ENCODE measurements around the gene PCNX2.

The PCNX2 gene

DNA sequence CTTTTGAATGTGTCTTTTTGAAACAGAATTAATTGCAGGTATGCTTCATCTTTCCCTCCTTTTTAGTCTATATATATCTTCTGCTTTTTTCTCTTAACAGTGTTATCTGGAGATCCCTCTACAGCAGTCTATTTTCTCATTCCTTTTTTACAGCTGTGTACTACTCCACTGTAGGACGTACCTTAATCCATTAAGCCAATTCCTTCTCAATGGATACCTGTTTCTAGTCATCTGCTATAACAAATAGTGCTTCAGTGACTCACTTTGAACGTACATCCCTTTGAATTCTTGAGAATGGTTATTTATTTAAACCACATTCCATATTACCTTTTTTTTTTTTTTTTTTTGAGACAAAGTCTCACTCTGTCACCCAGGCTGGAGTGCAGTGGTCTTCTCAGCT is 15.6 kb downstream of the PCNX2 start:
- Histone ChIP-seq H3K4me3 (ENCODE audit: low read depth, low read length) (no peak overlapping the region), H3K4me1 (ENCODE audit: control insufficient read depth, insufficient read depth, low read length) (no peaks in the 10 kb centered on the region), H3K36me3 (ENCODE audit: control insufficient read depth, insufficient read depth, low read length) (no peaks in the 10 kb centered on the region), H3K9ac (ENCODE audit: low read depth, low read length) (no peak overlapping the region), H3K27me3 (ENCODE audit: control insufficient read depth, insufficient read depth, low read length) (no peaks in the 10 kb centered on the region), H3K9me3 (ENCODE audit: control insufficient read depth, insufficient read depth, low read length) (no peaks in the 10 kb centered on the region)

DNA sequence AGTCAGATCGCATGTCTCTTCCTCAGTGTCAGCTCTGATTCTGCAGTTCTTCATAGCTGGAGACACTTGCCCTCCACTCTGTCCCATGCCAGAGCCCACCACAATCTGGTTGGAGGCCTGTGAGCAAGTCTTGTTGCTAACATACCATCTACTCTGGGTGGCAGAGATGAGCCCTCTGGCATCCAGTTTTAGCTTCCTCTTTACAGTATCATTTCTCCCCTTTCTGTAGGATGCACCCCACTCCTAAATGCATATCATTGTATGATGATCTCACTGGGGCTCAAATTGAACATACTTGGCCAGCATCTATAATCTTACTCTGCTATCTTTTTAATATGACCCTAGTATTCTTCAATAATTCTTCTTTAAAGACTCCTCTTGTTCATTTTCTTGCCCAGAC is 16.9 kb downstream of the PCNX2 start:
- no peak overlapping the region for H3K9ac ChIP-seq (ENCODE audit: low read depth, low read length)
- H3K9me3 ChIP-seq (ENCODE audit: control insufficient read depth, insufficient read depth, low read length) = no peaks in the 10 kb centered on the region
- H3K36me3 ChIP-seq (ENCODE audit: control insufficient read depth, insufficient read depth, low read length) = no peaks in the 10 kb centered on the region
- no peaks in the 10 kb centered on the region for H3K4me1 ChIP-seq (ENCODE audit: control insufficient read depth, insufficient read depth, low read length)
- no peak overlapping the region for H3K4me3 ChIP-seq (ENCODE audit: low read depth, low read length)
- H3K27me3 ChIP-seq (ENCODE audit: control insufficient read depth, insufficient read depth, low read length) = no peaks in the 10 kb centered on the region

DNA sequence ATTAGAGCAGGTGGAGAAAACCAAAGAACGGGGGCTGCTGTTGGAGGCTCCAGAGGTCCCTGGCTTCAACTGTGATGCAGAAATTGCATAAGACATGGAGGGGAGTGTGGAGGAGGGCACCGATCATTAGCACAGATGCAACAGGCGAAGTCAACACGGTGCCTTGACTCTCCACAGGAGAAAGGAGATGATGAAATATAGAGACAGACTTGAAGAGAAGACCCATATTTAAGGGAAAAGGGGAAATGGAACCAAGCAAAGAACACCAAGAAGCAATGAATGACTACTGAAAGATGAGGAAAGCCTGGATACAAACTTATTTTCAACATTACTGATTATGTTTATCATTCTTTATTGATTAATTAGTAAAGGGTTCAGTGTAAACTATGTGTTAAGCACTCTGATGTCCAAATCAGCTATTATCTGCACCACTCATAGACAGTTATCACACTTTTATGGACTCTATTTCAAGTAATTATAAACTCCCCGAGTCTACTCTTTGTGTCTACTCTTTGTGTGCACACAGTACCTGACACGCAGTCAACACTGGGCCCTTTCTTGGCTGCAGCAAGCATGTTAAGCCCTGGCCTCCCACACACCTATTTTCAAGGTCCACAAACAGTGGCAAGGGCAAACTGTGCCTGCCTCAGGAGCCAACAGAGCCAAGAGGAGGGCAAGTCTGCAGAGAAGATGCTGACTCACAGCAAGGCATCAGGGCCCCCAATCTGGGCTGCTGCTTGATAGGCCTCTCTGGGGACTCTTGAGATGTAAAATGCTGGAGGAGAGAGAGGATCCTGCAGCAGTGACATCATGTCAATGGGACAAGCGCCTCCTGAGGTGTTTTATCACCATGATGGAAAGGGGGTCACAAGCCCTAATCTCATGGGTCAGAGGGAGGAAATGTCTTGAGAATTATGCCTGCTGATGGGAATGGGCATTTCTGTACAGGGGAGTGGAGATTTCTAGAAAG is 17.6 kb downstream of the PCNX2 start:
- Histone ChIP-seq H3K9me3 (ENCODE audit: control insufficient read depth, insufficient read depth, low read length) (no peaks in the 10 kb centered on the region), H3K4me1 (ENCODE audit: control insufficient read depth, insufficient read depth, low read length) (no peaks in the 10 kb centered on the region), H3K36me3 (ENCODE audit: control insufficient read depth, insufficient read depth, low read length) (no peaks in the 10 kb centered on the region), H3K27me3 (ENCODE audit: control insufficient read depth, insufficient read depth, low read length) (no peaks in the 10 kb centered on the region), H3K4me3 (ENCODE audit: low read depth, low read length) (no peak overlapping the region), H3K9ac (ENCODE audit: low read depth, low read length) (no peak overlapping the region)

DNA sequence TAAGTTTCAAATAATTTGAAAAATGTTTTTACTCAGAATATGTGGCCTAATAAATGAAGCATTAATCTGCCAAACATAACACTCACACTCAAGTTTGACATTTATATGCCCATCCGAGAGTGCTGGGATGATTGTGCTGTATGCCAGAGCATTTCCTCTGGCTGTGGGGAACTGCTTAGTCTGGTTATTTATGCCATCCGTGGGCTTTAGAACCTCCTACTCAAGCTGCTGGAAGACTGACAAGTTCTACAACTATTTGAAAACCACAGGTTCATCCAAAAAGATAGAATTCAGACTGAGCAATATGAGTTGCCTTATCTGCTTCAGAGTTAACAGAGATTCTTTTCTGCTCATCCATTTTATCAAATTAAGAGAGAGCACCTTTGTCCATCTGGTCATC is 25.9 kb downstream of the PCNX2 start:
- Histone ChIP-seq H3K4me3 (ENCODE audit: low read depth, low read length) (no peak overlapping the region), H3K36me3 (ENCODE audit: control insufficient read depth, insufficient read depth, low read length) (no peaks in the 10 kb centered on the region), H3K27me3 (ENCODE audit: control insufficient read depth, insufficient read depth, low read length) (no peaks in the 10 kb centered on the region), H3K9ac (ENCODE audit: low read depth, low read length) (no peak overlapping the region), H3K9me3 (ENCODE audit: control insufficient read depth, insufficient read depth, low read length) (no peaks in the 10 kb centered on the region), H3K4me1 (ENCODE audit: control insufficient read depth, insufficient read depth, low read length) (no peaks in the 10 kb centered on the region)

DNA sequence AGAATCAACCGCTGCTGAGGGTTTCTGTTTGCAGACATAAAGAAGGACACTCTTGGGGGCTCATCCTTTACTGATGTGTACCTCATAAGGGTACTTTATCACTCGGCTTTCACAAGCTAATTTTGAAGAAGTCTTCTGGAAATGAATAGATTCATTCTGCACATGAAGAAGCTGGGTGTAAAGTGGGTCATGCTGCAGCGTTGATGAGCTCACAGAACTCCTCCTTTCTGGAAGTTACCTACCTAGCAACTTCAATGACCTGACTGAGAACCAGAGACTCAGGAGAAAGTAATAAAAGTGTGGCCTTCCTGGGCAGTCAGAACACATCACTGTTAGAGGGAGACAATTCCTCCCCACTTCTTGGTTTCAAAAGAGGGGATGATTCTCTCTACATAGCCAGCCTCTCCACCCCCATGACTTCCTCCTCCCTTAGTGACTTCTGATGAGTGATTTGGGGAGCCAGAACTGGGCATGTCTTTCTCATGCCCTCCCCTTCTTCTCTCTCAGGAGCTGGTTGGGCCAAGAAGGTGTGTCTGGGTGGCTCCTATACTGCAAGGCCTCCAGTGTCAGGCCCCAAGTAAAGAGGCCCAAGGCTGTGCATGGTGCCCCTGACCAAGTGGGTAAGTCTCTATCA is 27.0 kb downstream of the PCNX2 start:
- Histone ChIP-seq H3K27me3 (ENCODE audit: control insufficient read depth, insufficient read depth, low read length) (no peaks in the 10 kb centered on the region), H3K9ac (ENCODE audit: low read depth, low read length) (no peak overlapping the region), H3K9me3 (ENCODE audit: control insufficient read depth, insufficient read depth, low read length) (no peaks in the 10 kb centered on the region), H3K36me3 (ENCODE audit: control insufficient read depth, insufficient read depth, low read length) (no peaks in the 10 kb centered on the region), H3K4me3 (ENCODE audit: low read depth, low read length) (no peak overlapping the region), H3K4me1 (ENCODE audit: control insufficient read depth, insufficient read depth, low read length) (no peaks in the 10 kb centered on the region)

DNA sequence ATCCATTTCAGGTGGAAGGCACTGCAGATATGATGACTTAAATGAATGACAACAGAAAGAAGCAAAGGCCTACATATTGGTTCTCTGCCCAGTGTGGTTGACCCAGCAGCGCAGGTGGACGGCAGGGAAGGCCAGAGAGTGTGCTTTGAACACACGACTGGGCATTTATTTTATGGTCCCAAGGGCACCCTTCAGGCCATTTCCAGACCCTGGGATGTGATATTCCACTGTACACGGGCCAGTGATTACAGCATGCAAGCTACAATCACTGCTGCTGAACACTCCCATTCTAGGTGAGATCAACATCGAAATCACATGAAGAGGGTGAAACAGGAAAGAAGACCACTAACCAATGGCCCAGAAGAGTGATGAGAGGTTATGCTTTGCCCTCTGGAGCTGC is 33.8 kb downstream of the PCNX2 start:
- Histone ChIP-seq H3K4me3 (ENCODE audit: low read depth, low read length) (no peak overlapping the region), H3K9me3 (ENCODE audit: control insufficient read depth, insufficient read depth, low read length) (no peaks in the 10 kb centered on the region), H3K36me3 (ENCODE audit: control insufficient read depth, insufficient read depth, low read length) (peaks cover 5% of the 10 kb centered on the region), H3K27me3 (ENCODE audit: control insufficient read depth, insufficient read depth, low read length) (no peaks in the 10 kb centered on the region), H3K4me1 (ENCODE audit: control insufficient read depth, insufficient read depth, low read length) (no peaks in the 10 kb centered on the region), H3K9ac (ENCODE audit: low read depth, low read length) (no peak overlapping the region)

DNA sequence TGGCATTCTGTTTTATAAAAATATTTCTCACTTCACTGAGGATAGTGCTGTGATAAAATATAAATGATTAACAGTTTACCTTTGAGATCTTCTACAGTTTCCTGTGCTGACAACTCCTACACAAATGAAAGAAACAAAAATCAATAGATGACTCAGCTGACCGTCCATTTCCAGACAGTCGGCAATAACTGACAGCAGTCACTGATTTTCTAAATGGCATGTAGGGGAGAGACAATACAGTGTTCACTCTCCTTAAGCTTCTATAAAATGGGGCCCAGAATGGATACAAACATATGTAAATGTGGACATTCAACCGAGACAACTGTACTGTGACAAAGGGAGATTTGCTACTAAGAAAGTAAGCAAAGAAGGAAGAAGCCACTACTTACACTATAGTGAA is 34.3 kb downstream of the PCNX2 start:
- Histone ChIP-seq H3K27me3 (ENCODE audit: control insufficient read depth, insufficient read depth, low read length) (no peaks in the 10 kb centered on the region), H3K4me1 (ENCODE audit: control insufficient read depth, insufficient read depth, low read length) (no peaks in the 10 kb centered on the region), H3K4me3 (ENCODE audit: low read depth, low read length) (no peak overlapping the region), H3K36me3 (ENCODE audit: control insufficient read depth, insufficient read depth, low read length) (peaks cover 5% of the 10 kb centered on the region), H3K9ac (ENCODE audit: low read depth, low read length) (no peak overlapping the region), H3K9me3 (ENCODE audit: control insufficient read depth, insufficient read depth, low read length) (no peaks in the 10 kb centered on the region)

DNA sequence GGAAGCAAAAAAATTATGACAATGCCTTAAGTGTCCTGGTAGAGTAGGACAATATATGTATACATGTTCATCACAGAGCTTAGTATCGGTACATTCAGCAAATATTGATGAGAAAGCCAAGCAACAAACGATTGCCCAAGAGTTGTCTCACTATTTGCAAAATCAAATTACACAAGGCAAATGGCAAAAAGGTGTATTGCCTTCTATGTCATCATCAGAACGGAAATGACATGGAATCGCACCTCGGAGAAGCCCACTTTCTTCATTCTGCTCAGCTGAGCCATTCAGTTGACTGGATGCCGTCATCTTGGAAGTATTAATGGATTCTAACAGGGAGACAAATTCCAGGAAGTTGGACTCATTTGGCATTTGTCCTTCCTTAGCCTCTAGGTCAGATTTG is 37.7 kb downstream of the PCNX2 start:
- Histone ChIP-seq H3K27me3 (ENCODE audit: control insufficient read depth, insufficient read depth, low read length) (no peaks in the 10 kb centered on the region), H3K9ac (ENCODE audit: low read depth, low read length) (no peak overlapping the region), H3K4me3 (ENCODE audit: low read depth, low read length) (no peak overlapping the region), H3K9me3 (ENCODE audit: control insufficient read depth, insufficient read depth, low read length) (no peaks in the 10 kb centered on the region), H3K36me3 (ENCODE audit: control insufficient read depth, insufficient read depth, low read length) (peaks cover 5% of the 10 kb centered on the region), H3K4me1 (ENCODE audit: control insufficient read depth, insufficient read depth, low read length) (no peaks in the 10 kb centered on the region)

DNA sequence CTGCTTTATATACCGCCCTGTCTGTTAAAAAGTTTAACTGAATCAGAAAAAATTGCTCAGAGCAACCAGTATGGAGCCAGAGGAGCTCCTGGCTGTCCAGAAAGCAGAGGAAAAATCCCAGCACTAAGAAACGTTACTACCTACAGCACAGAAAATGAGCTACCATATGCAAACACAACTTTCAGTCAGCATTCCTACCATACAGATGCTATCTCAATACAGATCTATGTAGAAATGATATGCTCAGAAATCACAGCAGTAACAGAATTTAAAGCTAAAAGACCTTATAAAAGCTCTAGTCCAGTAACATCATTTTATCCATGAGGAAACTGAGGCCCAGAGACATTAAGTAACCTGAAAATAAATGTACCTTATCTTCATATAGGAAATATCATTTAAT is 38.7 kb downstream of the PCNX2 start:
- peaks cover 2% of the 10 kb centered on the region for H3K36me3 ChIP-seq (ENCODE audit: control insufficient read depth, insufficient read depth, low read length)
- no peak overlapping the region for H3K4me3 ChIP-seq (ENCODE audit: low read depth, low read length)
- H3K27me3 ChIP-seq (ENCODE audit: control insufficient read depth, insufficient read depth, low read length) = no peaks in the 10 kb centered on the region
- no peak overlapping the region for H3K9ac ChIP-seq (ENCODE audit: low read depth, low read length)
- no peaks in the 10 kb centered on the region for H3K4me1 ChIP-seq (ENCODE audit: control insufficient read depth, insufficient read depth, low read length)
- no peaks in the 10 kb centered on the region for H3K9me3 ChIP-seq (ENCODE audit: control insufficient read depth, insufficient read depth, low read length)

DNA sequence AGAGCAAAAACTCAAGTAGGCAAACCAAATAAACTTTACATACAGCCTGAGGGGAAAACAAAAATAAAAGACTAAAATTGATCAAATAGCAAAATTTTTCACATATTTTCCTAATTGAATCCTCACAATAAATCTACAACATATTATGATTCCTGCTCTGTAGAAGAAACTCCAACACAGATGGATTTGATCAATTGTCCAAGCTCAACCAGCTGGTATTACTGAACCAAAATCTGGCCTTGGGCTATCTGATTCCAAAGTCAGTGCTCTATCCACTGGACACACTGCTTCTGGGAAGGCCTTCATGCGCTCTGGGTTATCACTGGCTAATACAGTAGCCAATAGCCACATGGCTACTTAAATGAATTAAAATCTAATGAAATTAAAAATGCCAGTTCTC is 39.3 kb downstream of the PCNX2 start:
- no peaks in the 10 kb centered on the region for H3K36me3 ChIP-seq (ENCODE audit: control insufficient read depth, insufficient read depth, low read length)
- H3K27me3 ChIP-seq (ENCODE audit: control insufficient read depth, insufficient read depth, low read length) = no peaks in the 10 kb centered on the region
- H3K9me3 ChIP-seq (ENCODE audit: control insufficient read depth, insufficient read depth, low read length) = no peaks in the 10 kb centered on the region
- H3K9ac ChIP-seq (ENCODE audit: low read depth, low read length) = no peak overlapping the region
- H3K4me3 ChIP-seq (ENCODE audit: low read depth, low read length) = no peak overlapping the region
- H3K4me1 ChIP-seq (ENCODE audit: control insufficient read depth, insufficient read depth, low read length) = no peaks in the 10 kb centered on the region

DNA sequence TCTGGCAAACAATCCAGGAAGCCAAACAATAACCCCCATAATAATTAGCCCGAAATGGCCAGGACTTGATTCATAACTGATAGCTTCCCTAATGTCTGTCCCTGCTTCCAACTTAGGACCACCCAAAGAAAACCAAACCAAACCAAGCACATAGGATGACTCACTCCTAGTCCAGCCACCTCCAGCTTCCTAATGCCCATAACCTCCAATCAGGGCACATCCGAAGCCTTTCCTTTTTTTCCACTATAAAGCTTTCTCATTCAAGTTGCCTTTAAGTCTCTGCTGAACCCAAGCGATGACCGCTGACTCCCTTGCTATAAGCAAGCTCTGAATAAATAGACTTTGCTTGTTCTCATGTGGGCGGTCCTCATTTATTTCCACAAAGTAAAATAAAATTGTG is 40.4 kb downstream of the PCNX2 start:
- H3K36me3 ChIP-seq (ENCODE audit: control insufficient read depth, insufficient read depth, low read length) = no peaks in the 10 kb centered on the region
- H3K27me3 ChIP-seq (ENCODE audit: control insufficient read depth, insufficient read depth, low read length) = no peaks in the 10 kb centered on the region
- no peak overlapping the region for H3K9ac ChIP-seq (ENCODE audit: low read depth, low read length)
- H3K9me3 ChIP-seq (ENCODE audit: control insufficient read depth, insufficient read depth, low read length) = no peaks in the 10 kb centered on the region
- H3K4me3 ChIP-seq (ENCODE audit: low read depth, low read length) = no peak overlapping the region
- no peaks in the 10 kb centered on the region for H3K4me1 ChIP-seq (ENCODE audit: control insufficient read depth, insufficient read depth, low read length)

DNA sequence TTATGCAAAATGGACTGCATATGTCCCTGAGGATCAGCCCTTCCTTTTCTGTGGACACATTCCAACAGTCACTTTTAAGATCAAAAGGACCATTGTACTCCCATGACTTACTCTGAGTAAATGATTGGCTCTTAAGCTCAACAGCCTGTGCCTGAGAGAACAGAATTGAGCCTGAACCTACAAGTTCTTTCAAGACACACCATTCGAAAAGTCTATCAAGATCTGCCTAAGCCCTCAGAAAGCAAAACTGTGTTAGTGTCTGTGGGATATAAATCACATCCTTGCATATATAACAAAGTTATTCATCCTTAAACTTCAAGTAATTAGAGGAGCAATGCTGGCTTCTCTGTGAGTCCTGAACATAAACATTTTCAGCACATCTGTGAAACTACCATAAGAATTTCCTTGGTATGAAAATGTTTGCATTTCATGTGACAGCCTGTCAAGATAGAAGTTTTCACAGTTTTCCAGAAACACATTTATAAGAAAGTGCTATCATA is 41.6 kb downstream of the PCNX2 start:
- Histone ChIP-seq H3K27me3 (ENCODE audit: control insufficient read depth, insufficient read depth, low read length) (no peaks in the 10 kb centered on the region), H3K9me3 (ENCODE audit: control insufficient read depth, insufficient read depth, low read length) (no peaks in the 10 kb centered on the region), H3K4me3 (ENCODE audit: low read depth, low read length) (no peak overlapping the region), H3K36me3 (ENCODE audit: control insufficient read depth, insufficient read depth, low read length) (no peaks in the 10 kb centered on the region), H3K4me1 (ENCODE audit: control insufficient read depth, insufficient read depth, low read length) (no peaks in the 10 kb centered on the region), H3K9ac (ENCODE audit: low read depth, low read length) (no peak overlapping the region)

Data from iPS-15b (cell line).